Activated gamma-delta T cell treated with anti-CD3 and anti-CD28 coated beads, Interleukin-2, amount 50 U/mL, for 16 hours (primary cell): ENCODE results near the gene PPP6R3.
"Not testable (repeated sequence)": the region's sequence is repeated elsewhere in the genome, so short reads cannot be mapped to it uniquely, and the experiment has no call there.

ENCODE experiments used
- DNase-seq: peaks from one replicate; pipeline ENCODE4 v3.0.0-alpha.2; 2020; ENCODE audit warnings: low read depth

The PPP6R3 gene

GRCh38 chr11:68457216-68457897 lies 3.2 kb upstream of the PPP6R3 start:
- DNase-seq: no peak

DNA sequence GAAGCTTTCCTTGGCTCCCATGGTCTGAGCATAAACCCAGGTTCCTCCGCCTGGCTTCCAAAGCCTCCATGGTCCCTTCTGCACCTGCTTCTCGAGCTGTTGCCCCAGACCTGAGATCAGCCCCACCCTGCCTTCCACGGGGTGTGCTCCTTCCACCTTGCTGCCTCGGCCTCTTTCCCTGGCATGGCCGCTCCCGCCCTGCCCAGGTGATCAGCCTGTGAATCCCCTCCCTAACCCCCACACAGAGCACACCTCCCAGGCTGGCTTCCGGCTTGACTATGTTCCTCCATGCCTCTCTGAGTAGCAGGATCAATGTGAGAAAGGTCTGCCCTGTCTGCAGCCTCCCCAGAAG lies 2.7 kb upstream of the PPP6R3 start:
- DNase-seq: no peak

GRCh38 chr11:68458340-68458739 lies 2.2 kb upstream of the PPP6R3 start:
- DNase-seq: not testable (repeated sequence)

GRCh38 chr11:68459886-68460740 lies 439 bp upstream of the PPP6R3 start:
- peak; percentile 92 for DNase-seq

GRCh38 chr11:68461575-68461917 lies 994 bp downstream of the PPP6R3 start:
- DNase-seq: no peak

DNA sequence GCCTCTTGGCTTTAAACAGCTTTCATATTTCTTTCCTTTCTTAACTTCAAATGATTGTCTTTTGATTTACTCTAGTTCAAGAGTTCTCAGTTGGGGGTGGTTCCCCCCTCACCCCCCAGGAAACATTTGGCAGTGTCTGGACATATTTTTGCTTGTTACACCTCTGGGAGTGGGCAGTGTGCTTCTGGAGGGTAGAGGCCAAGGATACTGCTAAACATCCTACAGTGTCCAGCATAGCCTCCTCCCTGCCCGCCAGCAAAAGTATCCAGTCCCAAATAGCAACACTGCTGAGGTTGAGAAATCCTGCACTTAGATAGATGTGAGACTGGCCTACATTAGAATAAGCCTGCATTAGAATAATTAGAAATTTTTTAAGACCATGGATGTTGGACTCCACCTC lies 3.2 kb downstream of the PPP6R3 start:
- DNase-seq: no peak

- no peak for DNase-seq
Observed at GRCh38 chr11:68467201-68467834, 6.8 kb downstream of the PPP6R3 start.

DNA sequence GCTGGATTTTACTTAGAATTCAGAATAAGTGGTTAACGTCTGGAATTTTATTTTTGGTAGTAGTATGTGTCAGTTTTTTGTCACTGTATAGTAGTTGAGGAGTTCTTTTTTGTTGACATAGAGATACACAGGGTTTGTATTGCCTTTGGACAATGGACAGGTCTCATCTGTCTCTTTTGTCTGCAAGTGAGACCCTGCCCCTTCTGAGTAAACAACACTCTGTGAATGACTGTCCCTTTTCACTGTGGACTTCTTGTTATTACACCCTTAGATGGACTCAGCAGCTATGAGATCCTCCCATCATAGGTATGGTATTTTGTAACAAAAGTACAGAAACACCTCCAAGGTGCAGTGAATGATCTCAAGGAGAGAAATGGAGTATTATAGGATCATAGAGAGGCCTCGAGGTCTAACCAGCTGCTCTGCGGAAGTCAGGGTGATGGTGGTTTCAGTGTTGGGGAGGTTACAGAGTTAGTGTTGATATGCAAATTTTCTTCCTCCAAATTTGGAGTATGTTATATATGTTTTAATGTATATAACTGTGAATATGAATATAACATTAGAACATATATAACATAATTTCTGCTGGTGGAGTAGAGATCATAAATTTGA lies 7.8 kb downstream of the PPP6R3 start:
- DNase-seq: no peak

GRCh38 chr11:68469122-68469521 lies 8.6 kb downstream of the PPP6R3 start:
- DNase-seq: no peak

DNA sequence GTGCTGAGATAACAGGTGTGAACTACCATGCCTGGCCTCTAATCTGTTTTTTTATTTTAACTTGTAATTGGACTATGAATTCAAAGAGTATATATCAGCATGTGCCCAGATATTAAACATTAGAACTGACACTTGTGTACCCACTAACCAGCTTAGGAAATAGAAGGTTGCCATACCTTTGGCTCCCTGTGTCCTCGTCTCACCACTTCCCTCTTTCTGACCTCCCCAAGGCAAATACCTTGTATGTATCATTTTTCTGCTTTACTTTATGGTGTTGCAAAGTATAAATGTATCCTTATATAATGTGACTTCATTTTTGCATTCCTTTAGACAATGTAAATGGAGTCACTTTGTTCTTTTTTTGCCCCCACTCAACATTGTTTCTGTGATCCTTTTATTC lies 9.1 kb downstream of the PPP6R3 start:
- DNase-seq: no peak

DNA sequence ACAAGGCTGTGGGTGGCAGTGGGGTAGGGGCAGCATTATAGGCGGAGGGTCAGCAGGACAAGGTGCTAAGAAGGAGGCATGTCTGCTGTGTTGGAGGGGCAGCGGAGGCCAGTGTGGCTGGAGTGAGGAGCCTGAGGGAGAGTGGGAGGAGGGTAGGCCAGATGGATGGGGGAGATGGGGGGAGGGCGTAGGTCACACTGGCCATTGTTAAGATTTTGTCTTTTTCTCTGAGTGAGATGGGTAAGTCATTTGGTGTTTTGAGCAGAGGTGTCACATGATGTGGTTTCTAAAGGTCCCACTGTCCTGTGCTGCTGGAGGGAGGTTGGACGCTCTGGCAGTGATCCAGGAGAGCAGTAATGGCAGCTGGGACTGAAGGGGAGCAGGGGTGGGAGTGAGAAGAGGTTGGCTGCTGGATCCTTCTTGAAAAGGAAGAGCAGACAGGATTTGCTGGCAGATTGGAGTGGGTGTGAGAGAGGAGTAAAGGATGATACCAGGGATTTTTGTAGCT lies 9.8 kb downstream of the PPP6R3 start:
- DNase-seq: no peak

DNA sequence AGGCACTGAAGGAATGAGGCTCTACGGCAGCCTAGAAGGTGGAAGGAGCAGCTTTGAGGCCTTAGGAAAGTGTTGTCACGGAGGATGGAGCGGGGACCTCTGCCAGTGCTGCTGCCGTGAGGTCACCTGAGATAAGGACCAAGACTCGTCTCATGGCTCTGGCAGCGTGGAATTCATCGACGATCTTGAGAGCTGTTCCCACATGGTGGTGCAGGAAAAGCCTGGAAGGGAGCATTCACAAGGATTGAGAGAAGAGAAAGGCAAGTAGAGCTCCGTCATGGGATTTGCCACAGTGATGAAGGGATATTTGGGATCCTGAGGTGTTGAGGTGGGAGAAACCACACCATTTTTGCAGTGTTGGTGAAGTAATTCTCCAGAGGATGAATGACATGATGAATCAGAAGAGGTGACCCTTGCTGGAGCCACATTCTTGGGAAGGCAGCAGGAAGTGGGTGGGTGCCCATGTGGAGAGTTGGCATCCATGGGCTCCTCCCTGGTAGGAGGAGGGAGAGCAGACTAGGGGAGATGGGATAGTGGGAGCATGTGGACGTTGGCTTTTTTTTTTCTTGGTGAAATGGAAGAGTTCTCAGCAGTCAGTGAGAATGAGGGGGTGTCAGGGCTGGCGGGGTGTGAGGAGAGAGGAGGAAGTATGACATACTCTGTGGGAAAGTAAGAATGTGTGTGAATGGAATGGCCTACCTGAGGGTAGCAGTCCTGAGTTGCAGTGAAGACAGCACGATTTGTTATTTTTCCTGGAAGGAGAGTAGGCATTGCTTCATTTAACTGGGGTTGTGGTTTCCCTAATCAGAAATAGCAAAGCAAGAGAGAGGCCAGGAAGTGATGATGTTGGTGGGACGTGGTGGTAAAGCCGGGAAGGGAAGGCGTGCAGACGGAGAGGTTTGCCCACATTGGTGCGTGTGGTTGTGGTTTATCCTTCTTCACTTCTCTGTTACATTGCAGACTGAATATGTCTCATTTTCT lies 11.1 kb downstream of the PPP6R3 start:
- no peak for DNase-seq

GRCh38 chr11:68472778-68473177 lies 12.2 kb downstream of the PPP6R3 start:
- DNase-seq: no peak

DNA sequence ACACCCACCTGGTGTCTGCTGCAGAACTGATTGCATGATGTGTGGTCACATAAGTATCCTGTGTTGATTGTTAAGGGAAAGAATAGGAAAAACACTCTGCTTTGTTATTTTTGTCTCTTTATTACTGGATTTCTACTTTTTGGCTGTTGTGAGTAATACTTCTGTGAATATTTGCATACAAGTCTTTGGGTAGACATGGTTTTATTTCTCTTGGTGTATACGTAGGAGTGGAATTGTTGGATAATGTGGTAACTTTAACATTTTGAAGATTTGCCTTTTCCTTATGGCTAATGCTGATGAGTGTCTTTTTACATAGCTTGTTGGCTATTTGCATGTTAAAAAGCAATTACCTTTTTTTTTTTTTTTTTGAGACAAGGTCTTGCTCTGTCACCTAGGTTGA lies 13.1 kb downstream of the PPP6R3 start:
- no peak for DNase-seq

DNA sequence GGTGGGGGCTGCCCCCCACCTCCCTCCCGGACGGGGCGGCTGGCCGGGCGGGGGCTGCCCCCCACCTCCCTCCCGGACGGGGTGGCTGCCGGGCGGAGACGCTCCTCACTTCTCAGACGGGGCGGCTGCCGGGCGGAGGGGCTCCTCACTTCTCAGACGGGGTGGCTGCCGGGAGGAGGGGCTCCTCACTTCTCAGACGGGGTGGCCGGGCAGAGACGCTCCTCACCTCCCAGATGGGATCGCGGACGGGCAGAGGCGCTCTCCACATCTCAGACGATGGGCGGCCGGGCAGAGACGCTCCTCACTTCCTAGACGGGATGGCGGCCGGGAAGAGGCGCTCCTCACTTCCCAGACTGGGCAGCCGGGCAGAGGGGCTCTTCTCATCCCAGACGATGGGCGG lies 15.1 kb downstream of the PPP6R3 start:
- DNase-seq: not testable (repeated sequence)

- no peak for DNase-seq
Observed at GRCh38 chr11:68479390-68479789, 18.8 kb downstream of the PPP6R3 start.

DNA sequence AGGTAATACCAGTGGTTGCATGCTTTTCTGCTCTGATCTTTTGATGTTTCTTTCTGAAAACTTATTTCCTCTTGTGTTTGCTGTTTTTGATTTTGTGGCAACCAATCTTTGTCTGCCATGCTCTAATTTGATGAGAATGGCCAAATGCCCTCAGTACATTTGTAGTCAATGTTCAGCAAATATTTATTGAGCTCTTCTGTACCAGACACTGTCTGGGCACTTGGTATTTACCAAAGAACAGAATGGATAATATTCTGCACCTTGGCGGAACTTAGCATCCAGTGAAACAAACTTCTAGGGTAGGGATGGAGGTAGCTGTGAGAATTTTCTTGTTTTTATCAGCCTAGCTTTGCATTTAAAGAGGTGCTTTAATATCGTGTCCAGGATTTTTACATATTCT lies 19.6 kb downstream of the PPP6R3 start:
- no peak for DNase-seq

- no peak for DNase-seq
Observed at GRCh38 chr11:68480852-68481510, 20.4 kb downstream of the PPP6R3 start.

GRCh38 chr11:68481579-68482240 lies 21.2 kb downstream of the PPP6R3 start:
- DNase-seq: no peak

DNA sequence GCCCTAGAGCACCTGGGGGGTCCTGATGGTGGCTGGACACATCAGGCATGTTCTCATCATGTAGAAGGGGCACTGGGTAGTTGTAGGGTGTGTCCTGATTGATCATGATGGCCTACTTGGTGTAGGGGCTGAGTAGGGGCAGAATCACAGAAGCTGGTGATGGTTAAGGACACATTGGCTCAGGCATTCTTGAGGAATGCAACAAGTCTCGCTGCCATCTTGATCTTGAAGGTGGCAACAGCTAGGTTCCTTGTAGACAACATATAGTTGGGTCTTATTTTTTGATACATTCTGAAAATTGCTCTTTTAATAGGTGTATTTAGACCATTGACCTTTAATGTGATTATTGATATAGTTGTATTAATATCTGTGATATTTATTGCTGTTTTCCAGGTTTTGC lies 28.1 kb downstream of the PPP6R3 start:
- no peak for DNase-seq
